PC-9 (cell line): Measurements from ENCODE around the gene DOCK3. TPM values are rescaled to one million over a fixed set of nuclear protein-coding genes. Genes with fewer than 3 reads are reported as not detected.

Experiments
- BruUV-seq: library from RNA; stranded (reverse); fragments of 400-500 nt; replicated peaks from 2 replicates; lab custom pipeline; 2021; lab: Mats Ljungman, UMichigan
- CTCF ChIA-PET: fragments of 300-600 bp; sonication (Branson Sonifier 250); formaldehyde crosslinking; loops from one replicate; lab custom pipeline; 2022; ENCODE audit warnings: antibody characterized with exemption; lab: Charles Lee
- POLR2A ChIA-PET: fragments of 300-600 bp; sonication (Branson Sonifier 250); formaldehyde crosslinking; loops from one replicate; lab custom pipeline; 2022; ENCODE audit warnings: antibody characterized with exemption; ENCODE audit not compliant: unreplicated experiment; lab: Charles Lee
- DNase-seq, 2 experiments: peaks; one replicate each; pipeline versions ENCODE4 v3.0.0 to v3.0.0-alpha.2; 2015 to 2022; ENCODE audit warnings: mixed read lengths in 1 of 2
- H2AFZ ChIP-seq: fragments of 200-600 bp; sonication (generic); 2 replicates; pipeline ENCODE4 v1.8.1; 2017; ENCODE audit warnings: antibody characterized with exemption
- H3F3A ChIP-seq: fragments of 200-600 bp; sonication (generic); 2 replicates; pipeline ENCODE4 v1.8.1; 2017; ENCODE audit warnings: antibody characterized with exemption, mild to moderate bottlenecking, low read depth; ENCODE audit not compliant: insufficient read depth
- H3K27ac ChIP-seq: fragments of 200-600 bp; sonication (generic); 2 replicates; pipeline ENCODE4 v1.6.1; 2016; ENCODE audit warnings: mixed run types
- H3K27me3 ChIP-seq: fragments of 200-600 bp; sonication (generic); 2 replicates; pipeline ENCODE4 v1.6.1; 2016; ENCODE audit warnings: low read depth, mixed run types; ENCODE audit not compliant: insufficient read depth
- H3K36me3 ChIP-seq: fragments of 200-600 bp; sonication (generic); 2 replicates; pipeline ENCODE4 v1.6.1; 2016; ENCODE audit warnings: low read depth, mixed run types
- H3K4me1 ChIP-seq: fragments of 200-600 bp; sonication (generic); replicated peaks from 2 replicates; pipeline ENCODE4 v1.6.1; 2016; ENCODE audit warnings: mixed run types; ENCODE audit not compliant: insufficient read depth
- H3K4me2 ChIP-seq: fragments of 200-600 bp; sonication (generic); 2 replicates; pipeline ENCODE4 v1.6.1; 2017; ENCODE audit warnings: mixed run types
- H3K4me3 ChIP-seq: fragments of 200-600 bp; sonication (generic); 2 replicates; pipeline ENCODE4 v1.6.1; 2016; ENCODE audit warnings: mixed run types
- H3K79me2 ChIP-seq: fragments of 200-600 bp; sonication (generic); 2 replicates; pipeline ENCODE4 v1.6.1; 2017; ENCODE audit warnings: low read depth, mixed run types
- H3K9me2 ChIP-seq: fragments of 200-600 bp; sonication (generic); 2 replicates; pipeline ENCODE4 v1.8.1; 2017; ENCODE audit warnings: mild to moderate bottlenecking; ENCODE audit not compliant: insufficient read depth
- H3K9me3 ChIP-seq: fragments of 200-600 bp; sonication (generic); 2 replicates; pipeline ENCODE4 v1.8.1; 2016; ENCODE audit warnings: low read depth; ENCODE audit not compliant: insufficient read depth
- H4K20me1 ChIP-seq: fragments of 200-600 bp; sonication (generic); 2 replicates; pipeline ENCODE4 v1.8.1; 2017; ENCODE audit not compliant: insufficient read depth
- EZH2 ChIP-seq: fragments of 200-600 bp; sonication (generic); IDR thresholded peaks from 2 replicates; pipeline ENCODE4 v1.8.0; 2017; ENCODE audit warnings: antibody characterized with exemption, low read depth
- intact Hi-C: fragments of 100-400 bp; cut with micrococcal nuclease; formaldehyde crosslinking; loops from one replicate; pipeline ENCODE4 v1.10.0; 2022; ENCODE audit not compliant: unreplicated experiment
- total RNA-seq: library from RNA; stranded (reverse); gene quantifications from 2 replicates; pipeline ENCODE4 v1.2.3, GENCODE V29; 2021
- TF ChIP-seq, protein P1 (sequence below): fragments of 200-600 bp; sonication (generic); conservative IDR thresholded peaks from 2 replicates; pipeline ENCODE4 v1.6.1; 2017; ENCODE audit warnings: mixed run types, antibody characterized with exemption, mild to moderate bottlenecking, moderate library complexity

The DOCK3 gene
- total RNA-seq, 1 experiment from 2014 or later, result 16.9 TPM

DNA sequence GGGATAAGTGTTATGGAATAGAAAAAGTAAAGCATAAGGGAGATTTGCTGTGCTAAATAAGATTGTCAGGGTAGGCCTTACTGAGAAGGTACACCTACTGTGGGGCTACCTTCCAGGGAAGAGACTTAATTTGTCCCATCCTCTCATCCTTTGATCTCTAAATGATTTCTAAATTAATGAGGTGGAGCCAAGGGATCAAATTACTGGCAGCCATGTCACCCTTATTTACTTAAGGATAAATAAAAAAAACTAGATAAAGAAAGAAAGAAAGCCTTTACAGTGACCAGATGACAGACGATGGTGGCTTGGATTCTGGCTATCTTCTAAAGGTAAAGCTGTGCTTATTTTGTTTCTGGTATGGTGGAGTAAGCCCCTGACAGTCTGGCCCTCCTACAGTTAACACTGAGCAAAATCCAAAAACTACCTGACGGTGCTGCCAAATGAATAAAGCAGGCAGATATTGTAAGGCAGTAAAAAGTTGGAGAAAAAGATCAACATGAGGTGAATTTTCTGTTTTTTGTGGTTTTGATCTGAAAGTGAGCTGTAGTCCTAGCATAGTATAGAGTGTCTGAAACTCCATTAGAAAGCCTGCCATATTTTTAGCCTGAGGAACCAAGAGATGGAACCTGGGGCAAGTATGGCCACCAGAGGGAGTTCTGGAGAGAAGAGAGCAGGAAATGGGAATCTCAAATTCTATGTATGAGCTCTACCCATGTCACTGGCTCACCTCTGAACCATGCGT lies 425.2 kb downstream of the DOCK3 start:
- Histone ChIP-seq H2AFZ (no peak overlapping the region), H3K79me2 (no peaks in the 10 kb centered on the region), H3K4me1 (no peaks in the 10 kb centered on the region), H3K27me3 (no peaks in the 10 kb centered on the region), H3K36me3 (no peaks in the 10 kb centered on the region), H3F3A (no peaks in the 10 kb centered on the region), H3K4me3 (no peak overlapping the region), H3K9me3 (no peaks in the 10 kb centered on the region), H3K4me2 (no peak overlapping the region), H3K27ac (no peak overlapping the region), H4K20me1 (no peaks in the 10 kb centered on the region), H3K9me2 (no peaks in the 10 kb centered on the region)
- BruUV-seq, result no TSS peak
- peak in 1 of 2 experiments; percentile 38 for DNase-seq
- intact Hi-C loops, result loop anchor here (2.0 to 5.0 kb wide), 2 partner anchors 273 to 423 kb away; no protein-coding TSS in a partner anchor
- CTCF ChIA-PET, result interaction anchor here (0.5 to 0.6 kb wide), 4 partner anchors 138 to 272 kb away, joined by 3 to 6 read pairs (median 4); no protein-coding TSS in a partner anchor
- TF ChIP-seq EZH2, result no peak
- TF ChIP-seq, protein P1, sequence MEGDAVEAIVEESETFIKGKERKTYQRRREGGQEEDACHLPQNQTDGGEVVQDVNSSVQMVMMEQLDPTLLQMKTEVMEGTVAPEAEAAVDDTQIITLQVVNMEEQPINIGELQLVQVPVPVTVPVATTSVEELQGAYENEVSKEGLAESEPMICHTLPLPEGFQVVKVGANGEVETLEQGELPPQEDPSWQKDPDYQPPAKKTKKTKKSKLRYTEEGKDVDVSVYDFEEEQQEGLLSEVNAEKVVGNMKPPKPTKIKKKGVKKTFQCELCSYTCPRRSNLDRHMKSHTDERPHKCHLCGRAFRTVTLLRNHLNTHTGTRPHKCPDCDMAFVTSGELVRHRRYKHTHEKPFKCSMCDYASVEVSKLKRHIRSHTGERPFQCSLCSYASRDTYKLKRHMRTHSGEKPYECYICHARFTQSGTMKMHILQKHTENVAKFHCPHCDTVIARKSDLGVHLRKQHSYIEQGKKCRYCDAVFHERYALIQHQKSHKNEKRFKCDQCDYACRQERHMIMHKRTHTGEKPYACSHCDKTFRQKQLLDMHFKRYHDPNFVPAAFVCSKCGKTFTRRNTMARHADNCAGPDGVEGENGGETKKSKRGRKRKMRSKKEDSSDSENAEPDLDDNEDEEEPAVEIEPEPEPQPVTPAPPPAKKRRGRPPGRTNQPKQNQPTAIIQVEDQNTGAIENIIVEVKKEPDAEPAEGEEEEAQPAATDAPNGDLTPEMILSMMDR, result peak; percentile 69
- POLR2A ChIA-PET, result interaction anchor here (0.7 kb wide), 2 partner anchors 75 to 98 kb away, joined by 3 to 4 read pairs; no protein-coding TSS in a partner anchor

DNA sequence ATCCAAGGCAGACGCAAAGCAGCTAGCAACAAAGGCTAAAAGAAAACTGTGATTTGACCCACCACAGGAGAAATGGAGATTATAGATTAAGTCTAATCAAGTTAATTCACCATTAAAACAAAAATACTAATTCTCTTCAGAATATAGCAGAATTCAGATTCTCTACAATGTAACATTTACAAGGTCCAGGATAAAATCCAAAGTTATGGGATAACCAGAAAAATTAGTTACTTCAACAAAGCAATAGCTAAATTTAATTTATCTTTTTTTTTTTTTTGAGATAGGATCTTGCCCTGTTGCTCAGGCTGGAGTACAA lies 425.8 kb downstream of the DOCK3 start:
- intact Hi-C loops, result loop anchor here (2.0 to 5.0 kb wide), 2 partner anchors 272 to 423 kb away; no protein-coding TSS in a partner anchor
- Histone ChIP-seq H3K9me2 (no peaks in the 10 kb centered on the region), H3K79me2 (no peaks in the 10 kb centered on the region), H3K27ac (no peak overlapping the region), H3K4me2 (no peak overlapping the region), H3K4me1 (no peaks in the 10 kb centered on the region), H3K27me3 (no peaks in the 10 kb centered on the region), H3F3A (no peaks in the 10 kb centered on the region), H2AFZ (no peak overlapping the region), H3K4me3 (no peak overlapping the region), H4K20me1 (no peaks in the 10 kb centered on the region), H3K9me3 (no peaks in the 10 kb centered on the region), H3K36me3 (no peaks in the 10 kb centered on the region)
- TF ChIP-seq EZH2, result no peak
- TF ChIP-seq, protein P1, result peak; percentile 18; the same call in 1 of the 2 replicates
- POLR2A ChIA-PET, result interaction anchor here (0.7 kb wide), 2 partner anchors 75 to 98 kb away, joined by 3 to 4 read pairs; no protein-coding TSS in a partner anchor
- no TSS peak for BruUV-seq
- no peak for DNase-seq
- CTCF ChIA-PET, result interaction anchor here (0.6 kb wide), 3 partner anchors 213 to 271 kb away, joined by 3 to 6 read pairs (median 5); no protein-coding TSS in a partner anchor

DNA sequence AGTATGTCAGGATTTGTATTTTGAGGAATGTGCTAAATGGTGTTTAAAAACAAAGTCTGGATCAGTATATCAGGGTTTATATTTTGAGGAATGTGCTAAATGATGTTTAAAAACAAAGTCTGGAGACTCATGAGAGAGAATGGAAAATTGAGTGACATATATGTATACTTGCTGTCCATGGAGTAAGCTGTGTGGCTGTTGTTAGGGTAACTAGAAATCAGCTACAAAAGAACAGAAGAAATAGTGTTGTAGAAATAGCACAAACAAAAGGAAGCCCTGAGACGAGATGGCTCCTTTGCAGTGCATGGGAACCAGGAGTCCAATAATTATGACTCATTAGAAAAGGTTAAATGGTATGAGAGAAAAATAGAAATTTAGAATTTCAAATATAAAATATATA lies 427.7 kb downstream of the DOCK3 start:
- TF ChIP-seq EZH2, result no peak
- TF ChIP-seq, protein P1, result no peak
- H3K4me1 ChIP-seq, result no peaks in the 10 kb centered on the region
- no peaks in the 10 kb centered on the region for H3F3A ChIP-seq
- no peaks in the 10 kb centered on the region for H3K27me3 ChIP-seq
- no peaks in the 10 kb centered on the region for H3K79me2 ChIP-seq
- H3K9me2 ChIP-seq, result no peaks in the 10 kb centered on the region
- POLR2A ChIA-PET, result no interaction called here
- H3K9me3 ChIP-seq, result no peaks in the 10 kb centered on the region
- H3K4me2 ChIP-seq, result no peak overlapping the region
- intact Hi-C loops, result loop anchor here (5.0 kb wide), 1 partner anchor 425 kb away; no protein-coding TSS in a partner anchor
- no TSS peak for BruUV-seq
- H3K36me3 ChIP-seq, result no peaks in the 10 kb centered on the region
- H4K20me1 ChIP-seq, result no peaks in the 10 kb centered on the region
- H2AFZ ChIP-seq, result no peak overlapping the region
- no peak overlapping the region for H3K27ac ChIP-seq
- CTCF ChIA-PET, result interaction anchor here (0.6 kb wide), 1 partner anchor 351 kb away, joined by 3 read pairs; no protein-coding TSS in a partner anchor
- H3K4me3 ChIP-seq, result no peak overlapping the region
- DNase-seq, result no peak
